ENCODE data around the gene HSFX4. TPM values are rescaled to one million over a fixed set of nuclear protein-coding genes. Genes with fewer than 3 reads are reported as not detected.
A peak's percentile ranks its signal among the peaks of the same experiment; 100 is the strongest.

HSFX4 gene
- polyA plus RNA-seq, 3 donors: not detected

DNA sequence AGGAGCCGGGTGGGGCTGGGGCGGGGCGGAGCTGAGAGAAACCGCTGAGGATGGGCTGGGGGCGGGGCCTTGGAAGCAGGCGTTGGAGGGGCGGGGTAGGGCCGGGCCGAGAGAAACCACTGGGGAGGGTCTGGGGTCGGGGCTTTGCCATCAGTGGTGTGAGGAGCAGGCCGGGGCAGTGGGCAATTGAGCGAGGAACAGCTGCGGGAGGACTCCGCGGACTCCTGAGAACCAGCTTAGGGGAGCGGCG is 10.2 kb downstream of the HSFX4 start:
- TF ChIP-seq, protein P1, sequence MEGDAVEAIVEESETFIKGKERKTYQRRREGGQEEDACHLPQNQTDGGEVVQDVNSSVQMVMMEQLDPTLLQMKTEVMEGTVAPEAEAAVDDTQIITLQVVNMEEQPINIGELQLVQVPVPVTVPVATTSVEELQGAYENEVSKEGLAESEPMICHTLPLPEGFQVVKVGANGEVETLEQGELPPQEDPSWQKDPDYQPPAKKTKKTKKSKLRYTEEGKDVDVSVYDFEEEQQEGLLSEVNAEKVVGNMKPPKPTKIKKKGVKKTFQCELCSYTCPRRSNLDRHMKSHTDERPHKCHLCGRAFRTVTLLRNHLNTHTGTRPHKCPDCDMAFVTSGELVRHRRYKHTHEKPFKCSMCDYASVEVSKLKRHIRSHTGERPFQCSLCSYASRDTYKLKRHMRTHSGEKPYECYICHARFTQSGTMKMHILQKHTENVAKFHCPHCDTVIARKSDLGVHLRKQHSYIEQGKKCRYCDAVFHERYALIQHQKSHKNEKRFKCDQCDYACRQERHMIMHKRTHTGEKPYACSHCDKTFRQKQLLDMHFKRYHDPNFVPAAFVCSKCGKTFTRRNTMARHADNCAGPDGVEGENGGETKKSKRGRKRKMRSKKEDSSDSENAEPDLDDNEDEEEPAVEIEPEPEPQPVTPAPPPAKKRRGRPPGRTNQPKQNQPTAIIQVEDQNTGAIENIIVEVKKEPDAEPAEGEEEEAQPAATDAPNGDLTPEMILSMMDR (IDR thresholded peaks at IDR 0.05): no peak
- peak overlapping the region; percentile 93 to 99 (median 98) for H3K27ac Mint-ChIP-seq
- Histone ChIP-seq H3K27ac (ENCODE audit: low read depth in 1 of 2, low read length in 2 of 2) (peak overlapping the region; percentile 79 to 92), H3K4me1 (ENCODE audit: control insufficient read depth in 1 of 2, insufficient read depth in 2 of 2, low read length in 2 of 2) (peaks cover 10 to 16% of the 10 kb centered on the region in 2 donors), H3K4me3 (replicated peaks in 1 of 3; ENCODE audit: low read depth in 2 of 3, low read length in 3 of 3) (peak overlapping the region; percentile 39 to 79 (median 56)), H2AFZ (ENCODE audit: insufficient read depth, low read depth, low read length, poor library complexity, severe bottlenecking) (no peak overlapping the region), H3K4me2 (replicated peaks; ENCODE audit: extremely low read depth, low read length, poor library complexity, severe bottlenecking) (peak overlapping the region; percentile 71), H4K20me1 (ENCODE audit: insufficient read depth, low read length) (no peaks in the 10 kb centered on the region), H3K79me2 (ENCODE audit: insufficient read depth, low read length) (peaks cover 11% of the 10 kb centered on the region), H3K9ac (ENCODE audit: insufficient read depth, low read length, poor library complexity, severe bottlenecking) (peak overlapping the region; percentile 65), H3K9me3 (replicated peaks in 1 of 2; ENCODE audit: control insufficient read depth in 1 of 2, insufficient read depth in 1 of 2, low read length in 2 of 2) (no peaks in the 10 kb centered on the region), H3K36me3 (replicated peaks in 1 of 2; ENCODE audit: control insufficient read depth in 1 of 2, insufficient read depth in 2 of 2, low read length in 2 of 2) (peaks cover 0 to 10% of the 10 kb centered on the region in 2 donors), H3K27me3 (ENCODE audit: control insufficient read depth in 2 of 2, insufficient read depth in 2 of 2, low read length in 2 of 2) (no peaks in the 10 kb centered on the region)
- DNase-seq: no peak
- peaks cover 0 to 15% (median 8%) of the 10 kb centered on the region in 7 donors for H3K9me3 Mint-ChIP-seq
- WGBS (ENCODE audit: insufficient coverage): 3% methylated on average over 8 of the region's 17 CpGs
- H3K4me3 Mint-ChIP-seq: peak overlapping the region; percentile 84 to 91
- H3K4me1 Mint-ChIP-seq: peaks cover 21% of the 10 kb centered on the region
- intact Hi-C loops (cut with micrococcal nuclease): no loop called here
- H3K36me3 Mint-ChIP-seq: peaks cover 4 to 14% of the 10 kb centered on the region in 2 donors
- peaks cover 0 to 4% (median 3%) of the 10 kb centered on the region in 3 donors for H3K27me3 Mint-ChIP-seq (ENCODE audit: low read depth in 3 of 3)

DNA sequence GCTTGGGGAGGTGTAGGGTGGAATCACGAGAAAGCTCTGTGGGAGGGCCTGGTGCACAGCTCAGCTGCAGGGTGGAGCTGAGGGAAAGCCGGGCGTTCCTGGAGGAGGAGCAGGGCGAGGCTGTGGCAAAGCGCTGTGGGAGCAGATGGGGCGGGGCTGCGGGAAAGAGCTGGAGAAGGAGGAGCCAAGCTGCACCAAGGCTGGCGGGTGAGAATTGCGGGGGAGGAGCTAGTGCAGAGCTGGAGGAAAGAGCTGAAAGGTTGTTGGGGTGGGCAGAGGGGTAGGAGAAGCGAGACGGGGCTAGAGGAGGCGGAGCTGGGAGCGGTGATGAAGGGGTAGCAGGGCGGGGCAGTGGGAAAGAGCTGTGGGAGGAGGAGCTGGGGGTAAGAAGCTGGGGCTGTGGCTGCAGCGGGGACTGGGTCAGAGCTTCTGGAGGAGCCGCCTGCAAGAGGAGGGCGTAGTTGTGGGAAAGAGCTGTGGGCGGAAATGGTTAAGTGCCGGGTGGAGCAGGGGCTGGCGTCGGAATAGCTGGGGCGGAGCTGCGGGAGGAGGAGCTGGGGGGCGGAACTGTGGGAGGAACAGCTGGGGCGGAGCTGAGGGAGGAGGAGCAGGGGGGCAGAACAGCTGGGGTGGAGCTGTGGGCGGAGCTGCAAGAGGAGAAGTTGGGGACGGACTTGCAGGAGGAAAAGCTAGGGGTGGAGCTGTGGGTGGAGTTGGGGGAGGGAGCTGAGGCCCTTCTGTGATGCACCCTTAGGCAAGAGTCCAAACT is 10.7 kb downstream of the HSFX4 start:
- Mint-ChIP-seq H3K4me3 (peak overlapping the region; percentile 84 to 91), H3K36me3 (peaks cover 2 to 15% of the 10 kb centered on the region in 2 donors), H3K27ac (peak overlapping the region; percentile 93 to 99 (median 98)), H3K4me1 (peaks cover 21% of the 10 kb centered on the region), H3K27me3 (ENCODE audit: low read depth in 3 of 3) (peaks cover 0 to 7% (median 3%) of the 10 kb centered on the region in 3 donors), H3K9me3 (peaks cover 0 to 15% (median 8%) of the 10 kb centered on the region in 7 donors)
- H2AFZ ChIP-seq (ENCODE audit: insufficient read depth, low read depth, low read length, poor library complexity, severe bottlenecking): peak overlapping the region; percentile 46
- TF ChIP-seq, protein P1 (IDR thresholded peaks at IDR 0.05): no peak
- peak overlapping the region; percentile 39 to 79 (median 56) for H3K4me3 ChIP-seq (replicated peaks in 1 of 3; ENCODE audit: low read depth in 2 of 3, low read length in 3 of 3)
- H3K27ac ChIP-seq (ENCODE audit: low read depth in 1 of 2, low read length in 2 of 2): peak overlapping the region; percentile 79 to 92
- H3K4me2 ChIP-seq (replicated peaks; ENCODE audit: extremely low read depth, low read length, poor library complexity, severe bottlenecking): peak overlapping the region; percentile 71
- H3K79me2 ChIP-seq (ENCODE audit: insufficient read depth, low read length): peaks cover 11% of the 10 kb centered on the region
- 0% methylated on average over 20 of the region's 27 CpGs for WGBS (ENCODE audit: insufficient coverage)
- no peaks in the 10 kb centered on the region for H4K20me1 ChIP-seq (ENCODE audit: insufficient read depth, low read length)
- H3K4me1 ChIP-seq (ENCODE audit: control insufficient read depth in 1 of 2, insufficient read depth in 2 of 2, low read length in 2 of 2): peaks cover 10 to 16% of the 10 kb centered on the region in 2 donors
- H3K9me3 ChIP-seq (replicated peaks in 1 of 2; ENCODE audit: control insufficient read depth in 1 of 2, insufficient read depth in 1 of 2, low read length in 2 of 2): no peaks in the 10 kb centered on the region
- H3K27me3 ChIP-seq (ENCODE audit: control insufficient read depth in 2 of 2, insufficient read depth in 2 of 2, low read length in 2 of 2): no peaks in the 10 kb centered on the region
- peak; percentile 86 to 97 (median 96) for DNase-seq
- peak overlapping the region; percentile 65 for H3K9ac ChIP-seq (ENCODE audit: insufficient read depth, low read length, poor library complexity, severe bottlenecking)
- intact Hi-C loops (cut with micrococcal nuclease): no loop called here
- H3K36me3 ChIP-seq (replicated peaks in 1 of 2; ENCODE audit: control insufficient read depth in 1 of 2, insufficient read depth in 2 of 2, low read length in 2 of 2): peaks cover 0 to 10% of the 10 kb centered on the region in 2 donors
